ENCODE measurements around the gene C12orf60. TPM values are rescaled to one million over a fixed set of nuclear protein-coding genes. Genes with fewer than 3 reads are reported as not detected.

The C12orf60 gene
- total RNA-seq, 3 donors from 2014 or later (not counting 1 experiment from before 2014, with no cell fraction given) = 0.28 to 0.79 (median 0.33) TPM

DNA sequence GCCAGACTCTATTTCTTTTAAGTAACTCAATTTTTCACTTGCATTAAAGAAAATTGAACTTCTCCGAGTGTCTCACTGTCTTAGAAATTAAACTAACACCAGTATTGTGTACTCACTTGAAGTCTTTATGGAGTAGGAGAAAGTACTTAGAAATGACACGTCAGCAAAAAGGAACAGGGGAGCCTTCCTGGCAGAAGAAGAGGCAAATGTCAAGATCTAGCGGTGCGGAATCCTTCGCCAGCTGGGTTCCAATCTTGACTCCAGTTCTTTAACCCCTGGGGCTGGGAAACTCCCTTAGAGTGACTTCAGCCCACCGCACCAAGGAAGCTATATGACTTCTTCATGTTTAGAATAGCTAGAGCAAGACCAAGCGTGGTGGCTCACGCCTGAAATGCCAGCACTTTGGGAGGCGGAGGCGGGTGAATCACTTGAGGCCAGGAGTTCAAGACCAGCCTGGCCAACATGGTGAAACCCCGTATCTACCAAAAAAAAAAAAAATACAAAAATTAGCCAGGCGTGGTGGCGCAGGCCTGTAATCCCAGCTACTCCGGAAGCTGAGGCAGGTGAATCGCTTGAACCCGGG lies 34.6 kb upstream of the C12orf60 start:
- Mint-ChIP-seq H3K9me3 (no peaks in the 10 kb centered on the region), H3K36me3 (peaks cover 11% of the 10 kb centered on the region), H3K4me1 (peaks cover 63 to 64% of the 10 kb centered on the region in 2 donors)

DNA sequence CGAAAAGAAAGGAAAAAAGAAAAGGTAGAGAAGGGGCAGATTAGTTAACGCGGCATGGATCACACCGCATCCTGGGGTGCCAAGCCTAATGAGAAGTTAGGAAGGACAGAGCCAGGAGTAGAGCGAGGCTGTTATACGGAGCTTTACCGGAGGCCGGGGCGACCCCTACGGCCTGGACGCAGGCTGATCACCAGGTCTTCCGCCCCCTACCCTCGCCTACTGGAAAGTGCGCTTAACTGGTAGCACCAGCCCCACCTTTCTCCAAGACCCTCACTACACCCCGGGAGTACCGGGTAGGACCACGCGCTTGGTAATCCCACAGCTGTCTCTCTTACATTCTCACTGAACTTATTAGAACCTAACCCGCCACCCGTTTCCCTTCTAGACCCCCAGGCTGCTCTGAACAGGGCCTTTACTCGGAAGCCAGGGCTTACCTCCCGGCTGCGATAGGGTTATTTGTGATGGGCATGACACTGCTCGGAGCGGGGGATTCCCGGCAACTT lies 34.0 kb upstream of the C12orf60 start:
- peak in 1 of 3 donors; percentile 1 for ATAC-seq
- peaks cover 69 to 70% of the 10 kb centered on the region in 2 donors for H3K4me1 Mint-ChIP-seq
- no peak for TF ChIP-seq CTCF (IDR thresholded peaks at IDR 0.05)
- peaks cover 6% of the 10 kb centered on the region for H3K36me3 ChIP-seq (ENCODE audit: control insufficient read depth, insufficient read depth, low read length)
- peaks cover 11% of the 10 kb centered on the region for H3K36me3 Mint-ChIP-seq
- DNase-seq = no peak
- peak overlapping the region; percentile 96 for H3K4me3 Mint-ChIP-seq
- peak overlapping the region; percentile 70 for H3K4me3 ChIP-seq (ENCODE audit: low read length)
- peaks cover 34% of the 10 kb centered on the region for H3K4me1 ChIP-seq (ENCODE audit: control insufficient read depth, insufficient read depth, low read length)
- H3K9me3 Mint-ChIP-seq = no peaks in the 10 kb centered on the region
- peak overlapping the region; percentile 99 for H3K27ac Mint-ChIP-seq
- H3K9me3 ChIP-seq (ENCODE audit: control insufficient read depth, insufficient read depth, low read length) = no peaks in the 10 kb centered on the region
- 2% methylated on average over 26 of the region's 26 CpGs for WGBS (ENCODE audit: insufficient coverage)
- intact Hi-C loops (cut with micrococcal nuclease) = no loop called here
- H3K27me3 ChIP-seq (ENCODE audit: control insufficient read depth, insufficient read depth, low read length) = no peaks in the 10 kb centered on the region
- H3K27me3 Mint-ChIP-seq (ENCODE audit: low read depth in 2 of 2) = no peaks in the 10 kb centered on the region
- peak overlapping the region; percentile 93 for H3K27ac ChIP-seq (ENCODE audit: low read length)

More for the DNA sequence above, 34.6 kb upstream of the C12orf60 start:
- intact Hi-C loops (cut with micrococcal nuclease) = no loop called here
- ATAC-seq (no peak), DNase-seq (peak in 1 of 2 donors; percentile 57)
- Histone ChIP-seq H3K36me3 (ENCODE audit: control insufficient read depth, insufficient read depth, low read length) (peaks cover 6% of the 10 kb centered on the region), H3K4me3 (ENCODE audit: low read length) (peak overlapping the region; percentile 70), H3K4me1 (ENCODE audit: control insufficient read depth, insufficient read depth, low read length) (peaks cover 31% of the 10 kb centered on the region), H3K27me3 (ENCODE audit: control insufficient read depth, insufficient read depth, low read length) (no peaks in the 10 kb centered on the region), H3K27ac (ENCODE audit: low read length) (peak overlapping the region; percentile 93), H3K9me3 (ENCODE audit: control insufficient read depth, insufficient read depth, low read length) (no peaks in the 10 kb centered on the region)
- WGBS (ENCODE audit: insufficient coverage) = 55% methylated on average over 15 of the region's 16 CpGs
- Mint-ChIP-seq H3K4me3 (peak overlapping the region; percentile 96), H3K27me3 (ENCODE audit: low read depth in 2 of 2) (no peaks in the 10 kb centered on the region), H3K27ac (peak overlapping the region; percentile 99)
- TF ChIP-seq CTCF (IDR thresholded peaks at IDR 0.05) = no peak

DNA sequence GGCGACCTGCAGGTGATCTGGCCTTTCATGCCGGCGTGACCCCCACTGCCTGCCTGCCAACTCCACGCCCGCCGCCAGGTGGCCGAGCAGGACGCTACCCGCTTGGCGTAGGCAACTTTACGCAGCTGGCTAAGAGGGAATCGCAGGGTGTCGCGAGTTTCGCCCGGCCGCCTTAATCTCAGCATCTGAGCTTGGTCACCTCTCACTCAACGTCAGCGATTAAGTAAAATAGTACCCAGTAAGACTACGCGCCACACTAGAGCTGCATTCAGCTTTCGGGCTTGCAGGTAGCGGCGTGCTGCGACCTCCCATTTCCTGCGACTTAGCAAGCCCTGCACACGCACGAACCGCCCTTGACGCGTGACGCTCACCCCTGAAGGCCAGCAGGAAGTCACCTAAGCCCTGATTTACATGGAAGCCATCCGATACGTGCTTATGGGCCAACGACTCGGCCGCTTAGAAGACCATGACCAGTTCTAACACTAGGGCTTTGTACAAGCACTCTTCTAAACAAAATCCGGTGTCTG lies 33.4 kb upstream of the C12orf60 start:
- peak; percentile 84 for TF ChIP-seq CTCF (IDR thresholded peaks at IDR 0.05)
- under 1% methylated on average over 38 of the region's 38 CpGs for WGBS (ENCODE audit: insufficient coverage)
- peaks cover 39% of the 10 kb centered on the region for H3K4me1 ChIP-seq (ENCODE audit: control insufficient read depth, insufficient read depth, low read length)
- intact Hi-C loops (cut with micrococcal nuclease) = loop anchor here (1.0 to 5.0 kb wide), 7 partner anchors 33 to 1668 kb away; partner anchors contain the start of genes ARHGDIB, C12orf60, GSG1 and MGP
- peak overlapping the region; percentile 93 for H3K27ac ChIP-seq (ENCODE audit: low read length)
- DNase-seq (peak; percentile 89 to 95), ATAC-seq (peak; percentile 52 to 71 (median 58))
- Mint-ChIP-seq H3K4me3 (peak overlapping the region; percentile 96), H3K36me3 (peaks cover 11% of the 10 kb centered on the region), H3K27me3 (ENCODE audit: low read depth in 2 of 2) (no peaks in the 10 kb centered on the region), H3K9me3 (no peaks in the 10 kb centered on the region), H3K27ac (peak overlapping the region; percentile 99), H3K4me1 (peaks cover 75% of the 10 kb centered on the region in 2 donors)
- H3K27me3 ChIP-seq (ENCODE audit: control insufficient read depth, insufficient read depth, low read length) = no peaks in the 10 kb centered on the region
- no peaks in the 10 kb centered on the region for H3K9me3 ChIP-seq (ENCODE audit: control insufficient read depth, insufficient read depth, low read length)
- H3K4me3 ChIP-seq (ENCODE audit: low read length) = peak overlapping the region; percentile 70
- H3K36me3 ChIP-seq (ENCODE audit: control insufficient read depth, insufficient read depth, low read length) = peaks cover 6% of the 10 kb centered on the region
